ENCODE measurements around the gene ARID5B.

The ARID5B gene

DNA sequence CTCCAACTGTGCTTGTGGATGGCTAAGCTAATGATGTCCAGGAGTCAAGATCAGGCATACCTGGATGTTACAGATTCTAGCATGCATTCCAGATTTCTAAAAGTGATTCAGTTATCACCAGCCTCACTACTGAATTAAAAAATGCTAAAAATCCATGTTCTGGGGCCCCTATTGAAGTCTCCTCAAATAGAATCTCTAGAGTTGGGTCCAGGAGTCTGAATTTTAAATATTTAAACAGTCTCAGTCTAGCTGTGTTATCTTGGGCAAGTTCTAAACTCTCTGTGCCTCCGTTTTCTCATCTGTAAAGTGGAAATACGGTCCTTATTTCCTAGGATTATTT lies 5.0 kb downstream of the ARID5B start:
- DNase-seq, result no peak

DNA sequence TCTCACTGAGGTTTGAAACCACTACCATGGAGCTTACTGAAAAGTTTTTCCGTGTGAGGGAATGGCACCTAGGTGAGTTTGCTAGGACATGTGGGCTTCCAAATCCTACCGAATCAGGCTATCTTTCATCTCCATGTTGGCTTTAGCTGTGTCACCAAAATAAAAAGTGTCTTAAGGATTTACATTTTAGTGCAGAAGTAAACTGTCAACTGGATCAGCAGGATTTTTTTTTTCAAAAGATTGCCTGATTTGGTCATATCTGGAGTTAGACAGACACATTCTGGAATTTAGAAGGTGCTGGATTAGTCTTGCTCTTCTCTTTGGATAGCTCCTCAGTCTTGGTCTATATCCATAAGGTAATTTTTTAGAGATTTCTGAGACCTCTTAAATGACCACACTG lies 5.5 kb downstream of the ARID5B start:
- no peak for DNase-seq

DNA sequence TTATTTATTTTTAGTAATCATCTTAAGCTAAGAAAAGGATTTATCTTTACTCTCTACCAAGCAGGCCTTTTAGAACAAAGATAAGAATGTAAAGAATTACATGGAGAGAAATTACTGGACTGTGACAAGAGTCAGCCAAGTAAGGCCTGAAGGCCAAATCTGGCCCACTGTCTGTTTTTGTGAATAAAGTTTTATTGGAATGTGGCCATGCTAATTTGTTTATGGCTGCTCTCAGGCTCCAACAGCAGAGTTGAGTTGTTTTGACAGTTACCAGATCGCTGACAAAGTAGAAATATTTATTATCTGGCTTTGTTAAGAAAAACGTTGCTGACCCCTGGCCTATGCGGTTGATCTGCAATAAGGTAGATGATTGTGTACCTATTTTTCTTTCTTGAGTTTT lies 6.1 kb downstream of the ARID5B start:
- no peak for DNase-seq

DNA sequence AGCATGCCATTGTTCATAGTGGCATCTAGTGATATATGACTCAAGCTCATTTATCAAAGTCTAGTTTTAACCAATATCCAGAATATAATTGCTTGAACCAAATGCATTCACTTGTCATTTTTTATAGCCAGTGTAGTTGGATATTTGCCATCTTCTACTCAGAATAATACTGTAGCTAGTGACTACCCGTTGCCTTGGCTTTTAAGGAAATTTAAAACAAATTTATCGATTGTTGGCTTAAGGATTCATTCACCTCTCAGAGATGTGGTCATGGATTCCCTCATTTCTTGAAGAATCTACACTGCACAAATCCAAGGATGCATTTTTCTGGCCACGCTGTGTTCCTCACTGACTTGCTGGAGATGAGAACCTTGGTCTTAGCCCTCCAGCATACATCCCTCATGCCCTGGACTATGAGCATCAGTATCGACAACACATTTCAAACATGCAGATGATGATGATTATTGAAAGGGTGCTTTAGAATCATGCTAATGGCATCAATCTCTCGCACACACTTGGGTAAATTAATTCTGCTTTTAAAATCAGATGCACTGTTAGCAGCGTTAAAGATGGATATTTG lies 8.8 kb downstream of the ARID5B start:
- no peak for DNase-seq

DNA sequence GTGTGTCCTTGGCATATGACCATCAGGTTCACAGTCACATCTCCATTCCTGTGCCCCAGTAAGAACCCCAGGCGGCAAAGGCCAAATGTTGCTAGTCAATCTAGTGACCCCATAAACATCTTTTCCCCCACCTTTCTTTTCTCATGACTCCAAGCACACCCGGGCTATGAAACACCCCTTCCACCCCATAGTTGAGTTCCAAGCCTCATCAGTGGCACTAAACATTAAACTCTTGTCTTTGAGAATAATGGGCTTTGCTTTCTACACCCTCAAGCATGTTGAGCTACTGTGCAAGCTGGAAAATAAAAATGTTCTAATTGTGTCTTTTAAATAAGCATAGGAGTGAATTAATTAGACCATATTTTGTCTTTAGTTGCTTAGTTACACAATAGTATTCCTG lies 9.4 kb downstream of the ARID5B start:
- no peak for DNase-seq

DNA sequence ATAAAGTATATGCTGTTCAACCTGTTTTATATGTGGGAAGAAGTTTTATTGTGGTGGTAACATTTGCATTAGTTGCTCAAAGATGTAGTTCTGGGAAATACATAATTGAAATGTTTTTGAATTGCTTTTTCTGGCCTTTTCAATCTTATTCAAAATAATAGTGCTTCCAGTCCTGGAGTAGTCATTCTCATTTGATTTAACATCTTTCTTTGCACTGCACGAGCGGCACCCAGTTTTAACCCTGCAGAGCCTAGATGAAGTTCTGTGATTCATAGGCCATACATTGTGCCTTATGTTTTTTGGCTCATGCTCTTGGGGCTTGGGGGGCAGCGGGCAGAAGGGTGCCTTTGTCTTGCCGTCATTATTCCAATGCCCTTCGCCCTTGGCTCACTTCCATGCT lies 9.9 kb downstream of the ARID5B start:
- no peak for DNase-seq

DNA sequence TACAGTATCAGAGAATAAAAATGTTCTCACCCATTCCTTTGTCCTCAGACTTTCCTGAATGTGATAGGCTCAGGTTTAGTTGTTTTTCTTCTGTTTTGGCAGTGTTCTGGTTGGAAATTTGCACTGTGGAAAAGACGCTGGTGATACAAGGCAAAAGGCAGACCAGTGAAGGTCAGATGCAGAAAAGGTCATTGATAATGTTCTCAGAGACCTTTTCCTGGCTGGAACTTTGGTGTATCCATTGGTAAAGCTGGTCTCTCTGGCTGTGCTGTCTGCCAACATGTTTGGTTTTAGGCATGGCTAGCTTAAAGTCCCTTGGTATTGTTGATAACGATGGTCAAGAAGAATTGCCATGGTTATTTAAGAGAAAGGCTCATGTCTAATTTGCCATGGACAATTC lies 11.5 kb downstream of the ARID5B start:
- DNase-seq, result no peak

DNA sequence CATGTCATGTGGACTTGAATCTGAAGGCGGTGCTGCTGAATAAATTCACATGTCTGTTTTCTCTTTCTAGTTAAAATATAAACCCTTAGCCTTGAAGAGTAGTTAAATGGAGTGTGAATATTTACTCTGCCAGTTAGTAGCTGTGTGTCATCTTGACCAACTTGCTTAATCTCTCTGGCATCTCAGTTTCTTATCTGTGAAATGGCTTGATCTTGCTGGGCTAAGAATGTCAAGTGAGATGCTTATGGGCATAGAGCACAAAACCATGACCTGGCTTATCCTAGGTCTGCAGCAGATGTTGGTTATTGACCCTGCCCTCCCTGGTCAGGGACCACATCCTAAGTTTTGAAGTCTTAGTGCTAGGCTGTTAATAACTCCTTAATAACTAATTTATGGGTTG lies 16.6 kb downstream of the ARID5B start:
- DNase-seq, result no peak

DNA sequence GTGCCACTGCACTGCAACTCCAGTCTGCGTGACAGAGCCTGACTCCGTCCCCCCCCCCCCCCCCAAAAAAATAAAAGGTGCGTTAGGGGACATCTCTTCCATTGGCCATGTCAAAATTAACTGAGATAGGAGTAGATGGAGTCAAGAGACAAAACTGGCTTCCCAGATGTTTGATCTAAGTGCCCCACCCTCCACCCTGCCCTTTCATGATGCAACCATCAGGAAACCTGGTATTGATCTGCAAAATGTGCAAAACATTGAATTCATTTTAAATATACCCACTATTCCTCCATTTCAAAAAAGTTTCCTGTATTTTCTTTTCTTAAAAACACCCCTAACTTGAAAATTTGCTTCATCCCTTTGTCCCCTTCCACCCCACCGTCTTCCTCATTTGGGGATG lies 17.5 kb downstream of the ARID5B start:
- no peak for DNase-seq

DNA sequence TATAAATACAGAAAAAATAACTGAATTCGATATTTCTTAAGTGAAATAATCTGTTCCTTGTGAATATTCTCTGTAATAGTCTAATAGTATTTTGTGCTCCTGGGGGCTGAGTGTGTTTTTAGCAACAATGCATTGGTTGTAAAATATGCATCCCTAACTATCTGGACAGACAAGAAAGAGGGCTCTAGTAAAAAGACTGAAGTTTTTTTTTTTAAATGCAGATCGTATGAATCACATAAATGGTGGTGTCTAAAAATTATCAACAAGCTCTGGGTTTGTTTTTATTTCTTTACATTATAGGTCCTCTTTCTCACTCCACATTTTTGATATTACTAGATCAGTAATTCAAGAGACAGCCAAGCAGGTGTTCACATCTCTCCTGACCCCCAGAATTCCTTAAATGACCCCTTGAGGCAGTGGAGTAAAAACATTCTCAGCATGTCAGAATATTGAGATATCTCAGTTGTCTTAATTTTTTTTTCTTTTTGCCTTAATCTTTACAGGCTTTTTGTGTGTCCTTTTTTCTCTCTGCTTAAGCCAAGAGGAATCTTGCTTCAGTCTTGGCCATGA lies 18.2 kb downstream of the ARID5B start:
- DNase-seq, result no peak

DNA sequence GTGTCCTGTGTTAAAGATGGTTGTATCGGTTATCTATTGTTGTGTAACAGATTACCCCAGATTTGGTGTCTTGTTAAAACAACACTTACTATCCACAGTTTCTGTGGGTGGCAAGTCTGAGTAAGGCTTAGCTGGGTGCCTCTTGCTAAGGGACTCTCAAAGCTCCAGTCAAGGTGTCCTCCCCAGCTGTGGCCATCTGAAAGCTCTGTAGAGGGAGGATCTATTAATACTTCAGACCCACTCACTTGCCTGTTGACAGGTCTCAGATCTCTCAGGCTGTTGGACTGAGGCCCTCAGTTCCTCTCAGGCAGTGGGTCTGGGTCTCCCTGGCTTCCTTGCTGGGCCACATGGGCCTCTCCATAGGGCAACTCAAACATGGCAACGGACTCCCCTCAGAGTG lies 19.6 kb downstream of the ARID5B start:
- DNase-seq, result no peak

DNA sequence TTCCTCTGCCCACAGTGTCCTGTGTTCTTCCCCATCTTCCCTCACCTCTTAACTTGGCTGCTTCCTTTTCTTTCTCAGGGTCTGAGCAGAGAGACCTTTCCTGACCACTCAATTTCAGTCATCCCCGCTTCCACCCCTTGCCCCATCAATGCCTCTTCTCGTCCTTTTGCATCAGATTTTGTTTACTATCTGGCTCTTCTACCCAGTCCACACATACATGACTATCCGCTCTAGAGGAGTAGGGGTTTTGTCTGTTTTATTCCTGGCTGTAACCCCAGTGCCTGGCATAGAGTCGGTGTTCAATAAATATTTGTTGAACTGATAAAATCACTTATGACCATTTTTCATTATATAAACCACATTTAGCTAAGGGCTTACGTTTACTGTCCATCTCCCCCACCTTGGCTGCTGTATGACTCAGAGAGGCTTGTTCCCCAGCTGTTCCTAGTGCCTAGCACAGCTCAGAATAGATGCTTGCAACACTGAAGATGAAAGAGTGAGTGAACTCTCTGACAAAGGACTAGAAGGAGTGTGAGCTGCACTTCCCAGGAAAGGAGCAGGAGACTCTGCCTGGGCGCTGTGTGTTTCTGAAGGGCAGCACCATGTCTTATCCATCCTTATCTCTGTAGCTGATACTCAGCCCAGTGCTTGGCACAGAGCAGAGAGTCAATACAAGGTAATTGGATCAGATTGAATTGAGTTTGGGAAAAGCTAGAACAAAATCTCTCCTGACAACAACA lies 21.9 kb downstream of the ARID5B start:
- peak; percentile 22 for DNase-seq

DNA sequence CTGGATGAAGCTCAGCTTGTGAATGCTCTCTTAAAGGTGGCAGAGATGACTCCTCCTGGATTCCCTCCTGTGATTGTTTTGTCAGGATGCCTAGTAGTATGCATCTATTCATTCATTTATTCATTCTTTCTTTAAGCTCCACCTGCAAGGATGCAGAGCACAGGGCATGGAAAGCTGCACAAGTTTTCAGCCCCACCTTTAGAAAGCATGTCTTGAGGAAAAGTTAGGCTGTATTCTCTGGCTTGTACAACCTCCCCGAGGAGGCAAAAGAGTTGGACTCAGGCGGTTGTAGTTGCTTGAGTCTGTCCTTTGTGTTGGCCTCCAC lies 22.4 kb downstream of the ARID5B start:
- DNase-seq, result no peak

DNA sequence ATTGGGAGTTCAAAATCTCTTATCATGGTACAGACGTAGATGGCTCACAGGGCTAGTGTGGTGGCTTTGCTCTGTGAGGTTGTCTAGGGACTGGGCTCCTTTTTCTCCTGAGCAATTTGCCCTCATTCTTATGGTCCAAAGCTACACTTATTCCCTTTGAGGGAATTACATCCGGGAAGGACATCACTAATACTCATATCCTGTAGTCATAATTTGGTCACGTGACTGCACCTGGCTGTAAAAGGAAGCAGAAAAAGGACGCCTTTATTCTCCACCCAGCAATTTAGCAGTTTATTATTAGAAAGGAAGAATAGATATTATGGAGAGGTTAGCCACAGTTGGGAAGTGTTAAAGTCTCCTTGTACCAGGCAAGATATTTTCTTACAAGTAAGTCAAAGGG lies 28.1 kb downstream of the ARID5B start:
- no peak for DNase-seq

DNA sequence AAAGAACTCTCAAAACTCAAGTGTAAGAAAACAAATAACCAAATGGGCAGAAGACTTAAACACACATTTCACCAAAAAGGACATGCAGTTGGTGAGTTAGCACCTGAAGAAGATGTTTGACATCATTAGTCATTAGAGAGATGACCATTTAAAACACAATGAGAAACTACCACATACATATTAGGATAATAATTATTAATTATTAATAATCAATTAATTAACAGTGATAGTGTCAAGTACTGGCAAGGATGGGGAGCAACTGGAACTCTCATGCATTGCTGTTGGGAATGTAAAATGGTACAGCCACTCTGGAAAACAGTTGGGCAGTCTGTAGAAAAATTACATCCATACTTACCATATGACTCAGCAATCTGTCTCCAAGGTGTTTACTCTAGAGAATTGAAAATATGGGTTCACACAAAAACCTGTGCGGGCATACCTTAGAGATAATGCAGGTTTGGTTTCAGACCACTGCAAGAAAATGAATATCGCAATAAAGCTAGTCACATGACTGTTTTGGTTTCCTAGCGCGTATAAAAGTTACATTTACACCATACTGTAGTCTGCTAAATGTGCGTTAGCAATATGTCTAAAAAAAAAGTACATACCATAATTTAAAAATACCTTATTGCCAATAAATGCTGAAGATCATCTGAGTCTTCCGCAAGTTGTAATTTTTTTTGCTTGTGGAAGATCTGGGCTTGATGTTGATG lies 30.3 kb downstream of the ARID5B start:
- no peak for DNase-seq

DNA sequence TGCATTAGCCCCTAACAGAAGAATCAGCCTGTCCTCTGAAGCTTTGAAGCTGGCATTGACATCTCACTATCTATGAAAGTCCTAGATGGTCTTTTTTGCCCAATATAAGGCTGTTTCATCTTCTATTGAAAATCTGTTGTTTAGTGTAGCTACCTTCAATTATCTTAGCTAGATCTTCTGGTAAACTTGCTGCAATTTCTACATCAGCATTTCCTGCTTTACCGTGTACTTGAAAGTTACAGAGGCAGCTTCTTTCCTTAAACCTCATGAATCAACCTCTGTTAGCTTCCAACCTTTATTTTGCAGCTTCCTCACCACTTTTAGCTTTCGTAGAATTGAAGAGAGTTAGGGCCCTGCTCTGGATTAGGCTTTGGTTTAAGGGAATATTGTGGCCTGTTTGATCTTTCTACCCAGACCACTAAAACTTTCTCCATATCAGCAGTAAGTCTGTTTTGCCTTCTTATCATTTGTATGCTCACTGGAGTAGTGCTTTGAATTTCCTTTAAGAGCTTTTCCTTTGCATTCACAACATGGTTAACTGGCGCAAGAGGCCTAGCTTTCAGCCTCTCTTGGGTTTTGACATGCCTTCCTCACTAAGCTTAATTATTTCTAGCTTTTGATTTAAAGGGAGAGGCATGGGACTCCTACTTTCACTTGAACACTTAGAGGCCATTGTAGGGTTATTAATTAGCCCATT lies 32.5 kb downstream of the ARID5B start:
- no peak for DNase-seq

DNA sequence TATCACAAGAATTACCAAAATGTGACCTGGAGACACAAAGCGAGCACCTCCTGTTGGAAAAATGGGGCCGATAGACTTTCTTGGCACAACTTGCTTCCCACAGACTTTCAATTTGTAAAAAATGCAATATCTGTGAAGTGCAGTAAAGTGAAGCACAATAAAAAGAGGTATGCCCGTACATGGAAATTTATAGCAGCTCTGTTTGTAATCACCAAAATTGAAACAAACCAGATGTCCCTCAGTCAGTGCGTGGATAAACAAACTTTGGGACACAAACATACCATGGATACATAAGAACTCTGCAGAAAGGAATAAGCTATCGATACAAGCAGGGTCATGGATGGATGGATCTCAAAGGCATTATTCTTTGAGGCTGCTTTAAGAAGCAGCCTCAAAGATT lies 33.6 kb downstream of the ARID5B start:
- DNase-seq, result no peak

DNA sequence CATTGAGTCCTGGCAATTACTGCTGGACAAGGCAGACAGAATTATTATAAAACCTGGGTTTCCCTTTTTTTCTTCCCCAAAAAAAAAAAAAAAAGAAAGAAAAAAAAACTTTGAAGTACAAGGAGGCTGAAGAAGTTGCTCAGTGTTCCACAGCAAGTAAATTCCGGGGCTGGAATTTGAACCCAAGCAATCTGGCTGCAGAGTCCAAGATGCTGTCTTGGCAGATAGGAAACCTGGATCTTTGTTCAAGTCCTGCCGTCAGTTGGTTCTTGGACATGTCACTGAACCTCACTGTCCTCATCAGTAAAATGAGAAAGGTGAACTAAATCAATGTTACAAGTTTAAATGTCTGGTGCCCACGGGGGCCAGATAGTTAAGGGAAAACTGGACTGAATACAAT lies 35.3 kb downstream of the ARID5B start:
- DNase-seq, result no peak

DNA sequence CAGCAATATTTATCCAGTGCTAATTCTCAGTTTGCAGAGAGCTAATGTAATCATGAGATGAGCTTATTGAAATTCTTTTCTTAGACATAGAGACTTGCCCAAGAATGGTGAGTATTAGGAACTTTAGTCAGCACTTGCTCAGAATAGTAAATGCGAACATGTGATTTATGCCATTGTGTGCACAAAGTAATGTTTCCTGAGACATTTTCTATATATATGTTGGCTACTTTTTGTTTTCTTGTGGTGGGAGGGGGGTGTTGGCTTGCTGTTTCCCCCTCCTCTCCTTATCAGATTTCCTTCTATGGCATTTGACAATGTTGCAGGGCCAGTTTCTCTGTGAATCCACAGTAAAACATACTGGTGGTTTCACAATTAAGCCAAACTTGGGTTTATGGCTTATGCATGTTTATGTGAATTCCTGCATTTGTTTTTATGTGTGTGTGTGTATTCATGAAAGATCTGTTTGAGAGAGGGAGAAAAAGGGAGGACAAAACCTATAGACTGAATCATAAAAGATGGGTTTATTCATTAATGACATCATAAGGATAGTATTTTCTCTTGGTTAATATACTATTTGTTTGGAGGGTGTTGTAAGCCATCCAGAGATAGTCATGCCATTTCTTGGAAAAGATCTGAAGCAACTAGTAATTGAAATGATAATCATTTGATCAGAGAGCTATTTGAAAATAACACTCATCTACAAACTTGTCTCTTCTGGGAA lies 36.3 kb downstream of the ARID5B start:
- DNase-seq, result no peak

DNA sequence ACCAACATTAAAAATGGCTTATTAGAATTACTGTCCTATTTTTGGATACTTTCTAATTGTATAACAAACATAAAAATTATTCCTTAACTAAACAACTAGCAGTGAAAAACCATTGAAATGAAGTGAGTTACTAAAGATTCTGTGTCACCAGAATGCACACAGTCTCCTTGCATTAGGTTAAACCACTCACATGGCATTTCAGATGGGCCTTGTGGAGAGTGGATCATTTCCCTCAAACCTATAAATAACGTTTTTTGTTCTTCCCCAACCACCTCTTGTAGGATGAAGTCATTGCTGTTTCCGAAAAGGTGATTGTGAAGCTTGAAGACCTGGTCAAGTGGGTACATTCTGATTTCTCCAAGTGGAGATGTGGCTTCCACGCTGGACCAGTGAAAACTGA lies 38.4 kb downstream of the ARID5B start:
- DNase-seq, result no peak

DNA sequence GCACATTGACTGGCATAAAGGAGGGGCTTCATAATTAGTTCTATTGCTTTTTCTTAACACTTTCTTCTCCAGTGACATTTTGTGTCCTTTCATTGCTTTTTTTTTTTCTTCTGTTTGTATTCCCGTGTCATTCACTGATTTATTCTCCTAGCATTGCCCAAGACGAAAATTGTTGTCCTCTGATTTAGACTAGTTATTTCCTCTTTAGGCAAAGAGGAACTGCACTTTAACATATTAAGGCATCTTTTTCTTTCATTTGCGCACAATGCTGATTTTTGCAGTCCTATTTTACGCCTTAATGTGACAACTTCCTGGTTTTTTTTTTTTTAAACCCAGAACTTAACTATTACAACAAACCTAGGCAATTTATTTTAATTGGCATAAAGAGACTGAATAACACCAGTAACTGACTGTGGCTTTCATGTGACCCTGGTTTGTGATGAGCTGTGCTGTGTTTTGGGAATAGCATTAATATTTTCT lies 39.7 kb downstream of the ARID5B start:
- no peak for DNase-seq

DNA sequence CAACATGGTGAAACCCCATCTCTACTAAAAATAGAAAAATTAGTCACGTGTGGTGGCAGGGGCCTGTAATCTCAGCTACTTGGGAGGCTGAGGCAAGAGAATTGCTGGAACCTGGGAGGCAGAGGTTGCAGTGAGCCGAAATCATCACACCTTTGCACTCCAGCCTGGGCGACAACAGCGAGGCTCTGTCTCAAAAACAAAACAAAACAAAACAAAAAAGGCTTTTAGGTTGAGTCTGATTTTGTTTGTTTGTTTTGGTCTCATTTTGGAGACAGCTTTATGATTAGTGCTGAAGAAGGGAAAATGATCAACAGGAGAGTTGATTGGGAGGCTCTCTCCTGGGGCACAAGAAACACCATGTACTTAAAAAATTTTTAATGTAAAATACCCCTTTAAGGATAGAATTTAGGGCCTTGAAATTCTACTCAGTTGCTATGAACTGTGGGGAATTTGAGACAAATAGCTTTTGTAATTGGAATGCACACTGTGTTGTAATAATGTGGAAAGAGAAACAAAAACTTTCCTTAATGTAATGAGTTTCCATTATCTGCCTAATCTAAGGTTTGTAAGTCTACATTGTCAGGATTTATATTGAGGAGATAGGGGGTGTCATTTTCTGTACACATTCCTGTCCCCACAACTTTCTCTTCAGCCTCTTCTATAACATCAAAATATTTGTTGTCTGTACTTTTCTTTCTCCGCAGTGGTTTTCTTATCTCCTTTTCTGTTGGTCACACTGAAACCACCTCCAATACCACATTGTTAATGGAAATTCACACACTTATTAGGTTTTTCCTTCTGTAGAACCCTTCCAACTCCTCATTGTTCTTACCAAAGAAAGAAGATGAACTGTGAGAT lies 41.3 kb downstream of the ARID5B start:
- DNase-seq, result no peak

Data from NCI-H82 (cell line).